Kidney (tissue), 14 donors: Measurements from ENCODE around the gene FGFR3. TPM values are rescaled to one million over a fixed set of nuclear protein-coding genes. Genes with fewer than 3 reads are reported as not detected.

Experiments
- DNase-seq, 5 donors: peaks; one replicate each; pipeline ENCODE4 v3.0.0-alpha.2; 2013 to 2020
- FAIRE-seq: peaks from 2 replicates; lab custom pipeline; 2012; peaks lifted over from hg19 to GRCh38; lab: Jason Lieb, UNC
- H3K27ac ChIP-seq, 2 donors: one replicate each; pipeline ENCODE4 v1.7.0; 2013; ENCODE audit warnings: low read depth in 2 of 2, low read length in 2 of 2, inconsistent platforms in 1 of 2
- H3K27me3 ChIP-seq: one replicate; pipeline ENCODE4 v1.7.1; 2013; ENCODE audit warnings: low read length, inconsistent platforms; ENCODE audit not compliant: control insufficient read depth, insufficient read depth
- H3K36me3 ChIP-seq, 3 donors: one replicate each; pipeline versions ENCODE4 v1.7.0 to v1.7.1; 2013; ENCODE audit warnings: low read length in 3 of 3, control low read depth in 1 of 3, inconsistent platforms in 1 of 3; ENCODE audit not compliant: insufficient read depth in 3 of 3, control insufficient read depth in 2 of 3
- H3K4me1 ChIP-seq, 3 donors: one replicate each; pipeline versions ENCODE4 v1.7.0 to v1.7.1; 2013; ENCODE audit warnings: low read length in 3 of 3, inconsistent platforms in 1 of 3, low read depth in 1 of 3; ENCODE audit not compliant: control insufficient read depth in 2 of 3, insufficient read depth in 2 of 3
- H3K4me3 ChIP-seq, 3 donors: one replicate each; pipeline versions ENCODE4 v1.7.0 to v1.8.1; 2013; ENCODE audit warnings: low read length in 3 of 3, control low read depth in 1 of 3, inconsistent platforms in 1 of 3
- H3K9ac ChIP-seq, 3 donors: one replicate each; pipeline versions ENCODE4 v1.7.0 to v1.7.1; 2013; ENCODE audit warnings: low read length in 3 of 3, control low read depth in 1 of 3, inconsistent platforms in 1 of 3
- H3K9me3 ChIP-seq, 3 donors: one replicate each; pipeline versions ENCODE4 v1.7.0 to v1.7.1; 2013; ENCODE audit warnings: low read length in 3 of 3, control low read depth in 1 of 3, inconsistent platforms in 1 of 3; ENCODE audit not compliant: control insufficient read depth in 2 of 3, insufficient read depth in 1 of 3
- CTCF ChIP-seq: IDR thresholded peaks from 3 replicates; pipeline ENCODE4 v1.5.1; 2012; ENCODE audit warnings: mild to moderate bottlenecking, moderate library complexity, borderline replicate concordance; ENCODE audit not compliant: insufficient read depth; ENCODE audit errors: extremely low read depth
- intact Hi-C: fragments of 100-400 bp; cut with DNase I; formaldehyde crosslinking; loops from one replicate; pipeline ENCODE4 v1.11.1; 2022
- polyA plus RNA-seq: library from polyadenylated mRNA; stranded (reverse); fragments of 350-450 nt; fragmentation: Illumina TruSeq; extraction: RNeasy Lipid Tissue Mini Kit (QIAGEN cat#74804); gene quantifications from one replicate; pipeline ENCODE4 v1.2.3, GENCODE V29; 2014; ENCODE audit warnings: low read depth, low replicate concordance; ENCODE audit not compliant: insufficient read depth
- total RNA-seq: library from RNA; stranded (reverse); fragmentation: NEBNext Ultra II Directional; extraction: Animal tissue kit (Norgen Biotek cat#: 25700); gene quantifications from one replicate; pipeline ENCODE4 v1.2.1, GENCODE V29; 2021
- donor health status: control.
- donor health status: control.
- donor health status: control.
- donor health status: control.
- donor health status: control.
- donor health status: DM: yes; HTN: yes; CAD: no.
- donor health status: Normal renal cell carcinoma (clear cell type).

FGFR3 gene
- total and polyA plus RNA-seq, 2 donors from 2014 or later = 25.5 to 28.5 TPM

- Histone ChIP-seq H3K9ac (no peak overlapping the region), H3K4me1 (peaks cover 0 to 4% (median 0%) of the 10 kb centered on the region in 3 donors), H3K4me3 (no peak overlapping the region), H3K27me3 (no peaks in the 10 kb centered on the region), H3K36me3 (no peaks in the 10 kb centered on the region), H3K27ac (no peak overlapping the region), H3K9me3 (no peaks in the 10 kb centered on the region)
- TF ChIP-seq CTCF = peak; percentile 72
- FAIRE-seq = no peak
- intact Hi-C loops = loop anchor here (5.0 kb wide), 1 partner anchor 144 kb away; no protein-coding TSS in a partner anchor
- peak; percentile 84 to 92 (median 88) for DNase-seq
Observed at GRCh38 chr4:1748465-1748995, 44.6 kb upstream of the FGFR3 start.

DNA sequence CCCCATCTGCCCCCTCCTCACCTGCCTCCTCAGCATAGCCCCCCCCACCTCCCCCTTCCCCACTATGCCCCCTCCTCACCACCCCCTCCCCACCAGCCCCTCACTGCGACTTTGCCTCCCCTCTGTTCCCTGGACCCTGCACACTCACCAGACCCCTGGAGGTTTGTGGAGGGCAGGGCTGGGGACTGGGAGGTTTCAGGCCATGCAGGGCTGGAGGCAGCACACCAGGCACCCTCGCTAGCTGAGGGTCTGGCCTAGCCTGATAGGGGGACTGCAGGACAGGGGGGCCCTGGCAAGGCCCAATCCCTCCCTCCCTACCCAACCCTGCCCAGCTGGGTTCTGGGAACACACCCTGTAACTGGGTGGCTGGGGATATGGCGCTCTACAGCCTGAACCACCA is 43.7 kb upstream of the FGFR3 start:
- no peak for TF ChIP-seq CTCF
- intact Hi-C loops = loop anchor here (5.0 kb wide), 1 partner anchor 143 kb away; no protein-coding TSS in a partner anchor
- H3K27ac ChIP-seq = no peak overlapping the region
- H3K4me3 ChIP-seq = no peak overlapping the region
- H3K9me3 ChIP-seq = no peaks in the 10 kb centered on the region
- H3K36me3 ChIP-seq = no peaks in the 10 kb centered on the region
- no peak overlapping the region for H3K9ac ChIP-seq
- no peaks in the 10 kb centered on the region for H3K27me3 ChIP-seq
- FAIRE-seq (no peak), DNase-seq (no peak)
- H3K4me1 ChIP-seq = peaks cover 0 to 4% (median 0%) of the 10 kb centered on the region in 3 donors

DNA sequence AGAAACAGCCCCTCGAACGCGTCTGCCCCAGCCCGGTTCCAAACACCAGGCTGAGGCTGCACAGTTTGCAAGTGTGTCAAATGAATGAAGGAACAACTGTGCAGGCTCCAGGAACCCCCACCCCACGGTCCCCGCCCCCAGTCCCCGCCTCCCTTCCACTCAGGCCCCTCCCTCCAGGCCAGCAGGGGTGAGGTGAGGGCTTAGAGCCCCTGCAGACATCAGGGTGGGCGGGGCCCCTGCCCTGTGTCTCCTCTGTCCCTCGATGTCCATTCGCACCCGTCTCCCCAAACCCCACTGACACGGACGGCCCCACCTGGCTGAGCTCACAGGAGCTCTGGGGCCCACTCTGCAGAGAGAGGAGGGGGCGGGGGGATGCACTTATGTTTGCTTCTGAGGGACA is 43.3 kb upstream of the FGFR3 start:
- Histone ChIP-seq H3K27me3 (no peaks in the 10 kb centered on the region), H3K36me3 (no peaks in the 10 kb centered on the region), H3K9me3 (no peaks in the 10 kb centered on the region), H3K4me1 (peaks cover 0 to 4% (median 0%) of the 10 kb centered on the region in 3 donors), H3K27ac (no peak overlapping the region), H3K9ac (no peak overlapping the region), H3K4me3 (no peak overlapping the region)
- no peak for TF ChIP-seq CTCF
- intact Hi-C loops = loop anchor here (5.0 kb wide), 1 partner anchor 142 kb away; no protein-coding TSS in a partner anchor
- DNase-seq (no peak), FAIRE-seq (no peak)
